Measurements from ENCODE around the gene ADH1C. TPM values are rescaled to one million over a fixed set of nuclear protein-coding genes. Genes with fewer than 3 reads are reported as not detected.
"Not testable (repeated sequence)": the region's sequence is repeated elsewhere in the genome, so short reads cannot be mapped to it uniquely, and the experiment has no call there.

ADH1C gene
- total RNA-seq, 2 donors from 2014 or later: 2.6 to 3.7 TPM

DNA sequence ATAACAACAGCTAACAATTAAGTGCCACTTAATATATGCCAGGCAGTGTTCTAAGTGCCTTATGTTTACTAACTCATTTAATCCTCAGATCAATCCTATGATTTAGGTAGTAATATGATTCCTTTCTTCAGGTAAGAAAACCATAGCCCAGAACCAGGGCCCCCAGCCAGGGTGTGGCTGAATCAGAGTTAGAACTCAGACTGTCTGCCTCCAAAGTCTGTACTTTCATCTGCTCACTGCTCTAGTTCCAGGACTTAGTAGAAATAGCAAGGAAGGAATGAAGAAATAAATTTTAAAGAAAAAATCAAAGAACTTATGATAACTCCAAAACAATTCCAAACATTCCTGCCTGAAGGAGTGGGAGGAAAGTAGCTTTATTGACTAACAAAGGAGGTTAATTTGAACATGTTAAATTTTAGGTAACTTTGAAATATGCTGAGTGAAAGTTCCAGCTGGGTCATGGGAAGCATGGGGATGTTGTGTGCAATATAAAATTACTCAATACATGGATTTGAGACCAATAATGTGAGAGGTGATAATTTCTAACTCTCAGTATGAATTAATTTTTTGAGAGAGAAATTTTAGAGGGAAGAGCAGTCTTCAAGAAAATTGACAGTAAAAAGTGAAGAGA lies 8.8 kb upstream of the ADH1C start:
- DNase-seq (ENCODE audit: low spot score): no peak
- intact Hi-C loops (cut with DNase I): no loop called here

GRCh38 chr4:99359480-99360204 lies 7.1 kb upstream of the ADH1C start:
- no peak for DNase-seq (ENCODE audit: low spot score)
- intact Hi-C loops (cut with DNase I): no loop called here

GRCh38 chr4:99357948-99358347 lies 5.4 kb upstream of the ADH1C start:
- DNase-seq (ENCODE audit: low spot score): no peak
- intact Hi-C loops (cut with DNase I): no loop called here

DNA sequence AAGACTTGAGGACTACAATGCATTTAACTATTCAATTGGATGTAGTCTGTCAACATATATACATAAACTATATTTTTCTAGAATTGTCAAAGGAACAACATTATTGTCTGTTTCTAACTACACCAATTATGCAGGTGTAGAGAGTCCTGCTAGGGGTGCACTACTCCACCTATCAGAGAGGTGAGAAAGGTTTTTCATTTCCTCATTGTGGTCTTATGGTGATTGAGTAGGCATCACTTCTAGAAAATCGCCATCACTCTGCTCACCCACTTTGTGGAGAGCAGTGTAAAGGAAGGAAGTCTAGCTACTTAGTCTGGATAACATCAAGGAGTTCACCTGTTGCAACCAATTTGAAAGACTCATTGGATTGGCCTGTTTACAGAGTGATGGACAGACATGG lies 4.4 kb upstream of the ADH1C start:
- intact Hi-C loops (cut with DNase I): no loop called here
- DNase-seq (ENCODE audit: low spot score): no peak

- DNase-seq (ENCODE audit: low spot score); intact Hi-C loops (cut with DNase I): not testable (repeated sequence)
Measured at GRCh38 chr4:99356149-99356548, 3.6 kb upstream of the ADH1C start.

DNA sequence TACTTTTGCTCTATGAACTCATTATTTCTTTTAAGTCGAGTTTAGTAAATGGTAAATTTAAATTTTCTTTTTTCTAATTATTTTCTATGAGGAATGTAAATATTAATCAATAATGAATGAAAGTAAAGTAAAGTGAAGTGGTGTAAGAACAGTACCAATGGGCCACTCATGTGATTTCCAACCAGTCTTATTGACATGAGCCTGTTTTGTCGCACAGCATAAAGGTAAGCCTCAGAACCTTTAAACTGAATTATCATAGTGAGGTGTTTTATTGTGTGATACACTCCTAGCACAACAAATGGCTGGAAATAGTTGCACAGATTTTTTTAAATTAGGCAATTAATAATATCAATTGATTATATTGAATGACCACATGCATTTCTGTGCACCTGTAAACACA lies 1.1 kb downstream of the ADH1C start:
- no peak for DNase-seq (ENCODE audit: low spot score)
- intact Hi-C loops (cut with DNase I): no loop called here

- intact Hi-C loops (cut with DNase I): no loop called here
- DNase-seq (ENCODE audit: low spot score): no peak
Measured at GRCh38 chr4:99349338-99349737, 3.2 kb downstream of the ADH1C start.

DNA sequence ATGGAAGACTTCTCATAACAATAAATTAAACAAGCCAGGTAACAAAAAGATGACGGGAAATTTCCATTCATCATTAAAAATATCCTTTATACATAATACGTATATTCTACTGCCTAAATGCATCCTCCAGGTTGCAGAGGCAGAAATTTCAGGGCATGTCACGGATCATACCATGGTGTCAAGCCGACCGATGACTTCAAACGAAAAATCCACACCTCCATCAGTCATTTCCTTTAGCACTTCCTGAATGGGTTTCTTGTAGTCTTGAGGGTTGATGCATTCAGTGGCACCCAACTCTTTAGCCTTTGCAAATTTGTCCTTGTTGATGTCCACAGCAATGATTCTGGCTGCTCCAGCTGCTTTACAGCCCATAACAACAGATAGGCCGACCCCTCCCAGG lies 9.9 kb downstream of the ADH1C start:
- DNase-seq (ENCODE audit: low spot score); intact Hi-C loops (cut with DNase I): not testable (repeated sequence)

GRCh38 chr4:99341426-99341825 lies 11.1 kb downstream of the ADH1C start:
- intact Hi-C loops (cut with DNase I): no loop called here
- no peak for DNase-seq (ENCODE audit: low spot score)

- no peak for DNase-seq (ENCODE audit: low spot score)
- intact Hi-C loops (cut with DNase I): no loop called here
Measured at GRCh38 chr4:99339172-99339571, 13.4 kb downstream of the ADH1C start.

DNA sequence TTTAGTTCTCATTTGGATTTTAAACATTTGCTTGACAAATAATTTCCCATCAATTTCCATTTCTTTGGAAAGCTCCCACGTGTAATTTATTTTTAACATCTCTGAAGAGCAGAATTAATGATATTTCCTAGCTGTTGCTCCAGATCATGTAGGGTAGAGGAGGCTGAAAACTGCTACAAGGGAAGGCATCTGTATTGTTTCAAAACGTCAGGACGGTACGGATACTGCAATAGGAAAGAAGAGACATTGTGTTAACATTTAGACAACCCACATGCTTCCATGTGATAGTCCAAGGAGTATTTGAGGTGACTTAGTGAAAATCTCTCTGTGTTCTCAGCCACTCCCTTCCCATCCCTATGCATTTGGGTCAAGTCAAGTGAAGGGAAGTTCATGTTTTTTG lies 16.0 kb downstream of the ADH1C start:
- intact Hi-C loops (cut with DNase I): no loop called here
- no peak for DNase-seq (ENCODE audit: low spot score)

DNA sequence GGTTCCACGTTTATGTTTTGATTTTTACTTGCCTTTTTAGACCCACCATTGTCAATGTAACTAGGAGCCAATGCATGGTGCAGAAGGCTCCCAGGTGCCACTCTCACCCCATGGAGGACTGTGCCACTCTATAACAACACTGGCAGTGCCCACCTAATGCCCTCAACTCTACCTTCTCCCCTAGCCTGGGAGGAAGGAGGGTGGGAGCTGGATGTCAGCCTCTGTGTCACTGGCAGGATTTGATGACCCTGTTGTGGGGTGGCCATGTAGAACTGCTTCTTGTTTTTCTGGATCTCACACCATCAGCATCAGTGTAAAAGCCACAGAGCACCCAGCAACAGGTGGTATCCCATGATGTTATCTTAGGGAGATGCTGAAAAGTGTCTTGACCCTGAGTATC lies 17.7 kb downstream of the ADH1C start:
- intact Hi-C loops (cut with DNase I): no loop called here

GRCh38 chr4:99330648-99331047 lies 21.9 kb downstream of the ADH1C start:
- DNase-seq (ENCODE audit: low spot score): no peak
- intact Hi-C loops (cut with DNase I): no loop called here

More for the DNA sequence above, 17.7 kb downstream of the ADH1C start:
- DNase-seq (ENCODE audit: low spot score): no peak

DNA sequence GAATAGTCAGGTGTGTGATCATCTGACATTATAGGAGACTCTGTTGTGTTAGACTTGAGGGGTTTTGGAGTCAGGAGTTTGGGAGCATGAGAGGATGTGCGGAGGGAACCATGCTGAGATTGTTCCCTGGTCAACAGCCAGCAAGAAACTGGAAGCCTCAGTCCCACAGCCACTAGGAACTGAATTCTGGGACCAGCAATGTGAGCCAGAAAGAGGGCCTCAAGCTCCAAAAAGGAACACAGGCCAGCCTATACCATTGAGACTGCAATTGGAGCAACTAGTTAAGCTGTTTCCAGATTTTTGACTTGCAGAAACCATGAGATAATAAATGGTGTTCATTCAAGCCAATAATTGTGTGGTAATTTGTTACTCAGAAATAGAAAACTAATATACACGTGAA lies 22.7 kb downstream of the ADH1C start:
- no peak for DNase-seq (ENCODE audit: low spot score)
- intact Hi-C loops (cut with DNase I): no loop called here

DNA sequence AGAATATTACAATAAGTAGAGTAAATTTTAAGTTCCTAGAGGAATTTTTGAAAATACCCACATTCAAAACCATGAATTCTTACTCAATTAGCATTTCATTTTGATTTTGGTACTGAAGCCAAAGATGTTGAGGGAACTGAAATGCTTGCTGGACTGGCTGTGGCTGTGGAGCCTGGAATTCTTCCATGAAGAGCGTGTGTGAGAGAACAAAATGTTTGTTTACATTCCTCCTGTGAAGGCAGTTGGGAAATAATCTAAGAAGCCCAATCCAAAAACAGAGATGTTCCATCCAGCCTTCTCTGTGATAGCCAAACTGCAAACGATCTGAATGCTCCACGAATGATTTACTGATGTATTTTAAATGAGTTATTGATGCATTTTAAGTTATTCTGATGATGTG lies 27.6 kb downstream of the ADH1C start:
- intact Hi-C loops (cut with DNase I): no loop called here
- DNase-seq (ENCODE audit: low spot score): peak; percentile 88

DNA sequence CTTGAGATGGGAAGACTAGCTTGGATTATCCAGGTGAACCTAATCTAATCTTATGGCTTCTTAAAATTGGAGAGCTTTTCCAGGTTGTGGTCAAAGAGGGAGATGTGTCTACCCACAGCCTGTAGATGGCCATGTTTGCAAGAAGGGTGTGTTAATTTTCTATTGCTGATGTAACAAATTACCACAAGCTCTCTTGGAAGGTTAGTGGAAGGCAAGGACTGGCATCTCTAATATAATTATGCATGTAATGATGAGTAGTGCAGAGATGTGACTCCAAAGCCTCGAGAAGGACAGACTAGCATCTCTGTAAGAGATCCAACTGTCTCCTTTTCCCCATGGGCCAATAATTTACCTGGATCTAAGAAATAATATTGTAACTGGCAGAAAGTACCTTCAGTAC lies 28.2 kb downstream of the ADH1C start:
- intact Hi-C loops (cut with DNase I): no loop called here

DNA sequence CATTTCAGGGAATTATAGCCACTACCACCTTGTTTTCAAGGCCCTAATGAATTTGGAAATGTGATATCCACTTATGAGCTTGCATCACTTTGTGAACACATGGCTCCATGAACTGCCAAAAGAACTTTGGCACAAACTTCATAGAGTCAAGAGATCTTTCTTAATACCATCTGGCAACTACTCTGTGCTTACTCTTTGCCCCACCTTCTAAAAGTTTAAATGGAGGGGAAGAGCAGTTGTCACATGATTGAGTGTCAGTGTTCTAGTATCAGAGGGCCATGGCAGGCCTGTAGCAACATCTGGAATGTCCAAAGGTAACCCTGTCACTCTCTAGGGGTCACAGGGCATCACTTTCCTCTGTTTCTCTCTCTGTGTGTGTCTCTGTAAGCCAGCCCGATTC lies 28.8 kb downstream of the ADH1C start:
- DNase-seq (ENCODE audit: low spot score): no peak
- intact Hi-C loops (cut with DNase I): no loop called here

More for the DNA sequence above, 28.2 kb downstream of the ADH1C start:
- DNase-seq (ENCODE audit: low spot score): no peak

- no peak for DNase-seq (ENCODE audit: low spot score)
Measured at GRCh38 chr4:99321241-99322191, 31.0 kb downstream of the ADH1C start, which contains the start of gene ADH1B. Gene ADH1B (minus strand): TSS chr4:99321401. CDS start chr4:99321331, 70 bp downstream.

DNA sequence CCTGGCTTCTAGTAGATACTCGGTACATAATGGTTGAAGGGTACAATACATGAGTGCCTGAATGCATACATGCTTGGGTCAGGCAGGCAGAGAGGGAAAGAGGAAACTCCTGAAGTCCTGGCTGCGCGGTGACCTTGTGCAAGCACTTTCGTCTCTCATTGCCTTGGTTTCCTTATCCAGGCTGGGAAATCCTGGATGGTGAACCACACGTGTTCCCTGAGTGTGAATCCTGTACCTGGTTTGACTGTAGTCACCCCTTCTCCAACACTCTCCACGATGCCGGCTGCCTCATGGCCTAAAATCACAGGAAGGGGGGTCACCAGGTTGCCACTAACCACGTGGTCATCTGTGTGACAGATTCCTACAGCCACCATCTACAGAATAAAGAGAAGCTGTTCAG lies 34.7 kb downstream of the ADH1C start:
- DNase-seq (ENCODE audit: low spot score); intact Hi-C loops (cut with DNase I): not testable (repeated sequence)

More at GRCh38 chr4:99321241-99322191, 31.0 kb downstream of the ADH1C start, which contains the start of gene ADH1B:
- intact Hi-C loops (cut with DNase I): no loop called here

DNA sequence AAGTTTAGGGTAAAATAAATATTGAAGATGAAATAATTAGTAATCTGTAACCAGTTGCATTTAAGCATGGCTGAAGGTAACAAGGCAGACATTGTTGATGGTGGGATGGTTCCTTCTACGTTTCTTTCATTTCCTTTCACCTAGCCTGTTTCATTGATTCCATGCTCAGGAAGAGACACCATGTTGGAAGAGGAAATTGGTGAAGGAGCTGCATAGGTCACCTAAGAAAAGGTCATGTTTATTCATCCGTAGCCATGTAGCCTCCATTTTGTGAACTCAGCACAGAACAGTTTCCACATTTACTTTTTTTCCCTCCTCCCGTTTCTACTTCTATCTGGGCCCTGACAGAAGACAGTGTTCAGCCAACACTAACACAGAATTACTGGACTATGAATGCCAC lies 35.2 kb downstream of the ADH1C start:
- intact Hi-C loops (cut with DNase I): no loop called here
- no peak for DNase-seq (ENCODE audit: low spot score)
